GM21529 (cell line): Measurements from ENCODE around the gene NOSTRIN.
"Not testable (repeated sequence)": the region's sequence is repeated elsewhere in the genome, so short reads cannot be mapped to it uniquely, and the experiment has no call there.

Experiments
- ATAC-seq: cut with Tn5 transposase; IDR thresholded peaks from one replicate; pipeline ENCODE4 v1.9.1; 2021; ENCODE audit not compliant: unreplicated experiment

NOSTRIN gene

DNA sequence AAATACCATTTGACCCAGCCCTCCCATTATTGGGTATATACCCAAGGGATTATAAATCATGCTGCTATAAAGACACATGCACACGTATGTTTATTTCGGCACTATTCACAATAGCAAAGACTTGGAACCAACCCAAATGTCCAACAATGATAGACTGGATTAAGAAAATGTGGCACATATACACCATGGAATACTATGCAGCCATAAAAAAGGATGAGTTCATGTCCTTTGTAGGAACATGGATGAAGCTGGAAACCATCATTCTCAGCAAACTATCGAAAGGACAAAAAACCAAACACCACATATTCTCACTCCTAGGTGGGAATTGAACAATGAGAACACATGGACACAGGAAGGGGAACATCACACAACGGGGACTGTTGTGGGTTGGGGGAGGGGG is 68.4 kb downstream of the NOSTRIN start:
- not testable (repeated sequence) for ATAC-seq

DNA sequence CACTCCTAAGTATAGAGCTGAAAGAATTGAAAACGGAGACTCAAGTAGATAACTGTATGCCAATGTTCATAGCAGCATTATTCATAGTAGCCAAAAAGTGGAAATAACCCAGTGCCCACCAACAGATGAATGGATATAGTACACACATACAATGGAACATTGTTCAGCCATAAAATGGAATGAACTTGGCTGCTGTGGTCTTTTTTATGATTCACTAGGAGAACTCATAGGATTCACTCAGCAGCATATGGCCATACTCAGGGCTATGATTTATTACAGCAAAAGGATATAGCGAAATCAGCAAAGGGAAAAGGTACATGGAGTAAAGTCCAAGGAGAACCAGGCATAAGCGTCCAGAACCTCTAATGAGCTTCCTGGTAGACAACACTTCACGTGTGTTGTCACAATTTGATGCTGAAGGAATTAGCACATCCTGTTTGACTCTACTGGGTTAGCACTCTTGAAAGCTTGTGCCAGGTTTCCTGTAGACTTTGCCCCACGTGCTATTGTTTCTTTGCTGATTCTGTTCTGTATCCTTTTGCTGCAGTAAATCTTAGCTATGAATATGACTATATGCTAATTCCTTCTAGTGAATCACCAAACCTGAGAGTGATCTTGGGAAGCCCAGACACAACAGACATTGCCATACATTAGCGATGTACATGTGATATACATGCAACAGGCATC is 72.1 kb downstream of the NOSTRIN start:
- no peak for ATAC-seq

DNA sequence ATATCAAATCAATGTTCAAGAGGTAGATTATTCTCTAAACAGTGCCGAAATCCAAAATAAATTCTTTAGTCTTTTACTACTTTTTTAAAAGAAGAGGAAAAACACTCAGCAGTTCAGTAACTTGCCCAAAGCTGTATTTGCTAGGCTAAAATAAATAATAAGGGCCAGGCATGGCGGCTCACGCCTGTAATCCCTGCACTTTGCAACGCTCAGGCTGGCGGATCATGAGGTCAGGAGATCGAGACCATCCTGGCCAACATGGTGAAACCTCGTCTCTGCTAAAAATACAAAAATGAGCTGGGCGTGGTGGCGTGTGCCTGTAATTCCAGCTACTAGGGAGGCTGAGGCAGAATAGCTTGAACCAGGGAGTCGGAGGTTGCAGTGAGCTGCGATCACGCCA is 79.7 kb downstream of the NOSTRIN start:
- ATAC-seq: not testable (repeated sequence)

DNA sequence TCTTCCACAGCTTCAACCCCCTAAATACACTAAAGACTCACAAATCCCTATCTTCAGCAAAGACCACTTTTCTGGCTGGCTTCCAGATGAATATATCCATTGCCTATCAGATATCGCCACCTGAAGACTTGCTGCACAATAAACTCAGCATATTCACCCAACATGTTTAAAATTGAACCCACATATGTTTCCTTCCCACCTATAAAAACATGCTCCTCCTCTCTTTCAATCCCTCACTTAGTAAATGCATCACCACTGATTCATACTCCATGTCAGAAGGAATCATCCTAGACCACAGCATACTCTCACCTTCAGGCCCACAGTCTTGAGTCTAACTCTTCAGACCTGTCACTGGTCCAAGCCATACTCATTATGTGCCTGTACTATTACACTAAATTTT is 82.5 kb downstream of the NOSTRIN start:
- ATAC-seq: no peak

DNA sequence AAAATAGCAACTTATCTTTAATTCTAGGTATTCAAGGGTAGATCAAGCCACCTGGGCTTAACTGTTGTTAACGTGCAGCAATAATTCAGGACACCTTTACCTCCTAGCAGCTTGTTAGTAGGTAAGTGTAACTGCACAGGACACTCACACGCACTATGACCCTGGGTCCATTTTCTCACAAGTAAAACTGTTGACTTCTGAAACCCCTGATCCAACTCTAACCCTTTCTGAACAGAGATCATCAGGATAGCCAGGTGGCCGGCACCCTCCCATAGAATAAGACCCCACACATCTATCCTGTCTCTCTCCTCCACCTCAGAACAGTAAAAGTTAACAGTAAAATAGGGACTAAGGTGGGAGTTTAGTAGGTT is 87.2 kb downstream of the NOSTRIN start:
- ATAC-seq: no peak

DNA sequence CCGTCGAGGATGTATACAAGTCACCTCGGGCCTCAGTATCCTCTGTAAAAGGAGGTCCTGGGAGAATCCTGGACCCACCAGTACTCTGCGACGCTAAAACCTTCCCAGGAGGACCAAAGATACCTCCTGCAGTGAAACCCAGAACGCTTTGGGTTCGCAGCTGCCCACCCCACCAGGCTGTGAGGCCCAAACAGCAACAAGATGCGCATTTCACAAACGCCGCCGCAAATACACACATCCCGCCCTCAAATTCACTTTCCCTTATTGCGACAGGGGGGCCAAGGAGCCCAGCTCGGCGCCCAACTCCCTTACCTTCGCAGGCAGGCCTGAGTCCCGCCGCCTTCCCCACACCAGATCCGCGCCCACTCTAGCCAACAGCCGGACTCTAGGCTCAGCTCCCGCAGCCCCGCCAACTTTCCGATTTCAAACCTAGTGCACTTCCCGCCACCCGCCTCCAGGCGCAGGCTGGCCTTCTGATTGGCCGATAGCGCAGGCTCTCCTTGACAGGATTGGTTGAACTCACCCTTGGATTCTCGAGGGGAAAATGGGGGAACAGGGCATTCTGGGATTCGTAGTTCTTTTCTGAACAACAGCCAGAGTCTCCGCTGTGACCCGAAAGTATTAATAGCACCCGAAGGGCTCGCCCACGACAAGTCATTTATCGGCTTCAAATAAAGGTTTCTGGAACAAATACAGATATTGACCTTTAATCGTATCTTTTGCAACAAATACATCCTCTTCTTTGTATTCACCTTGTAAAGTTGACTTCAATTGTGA is 87.8 kb downstream of the NOSTRIN start, which contains the start of gene SPC25:
Gene SPC25, minus strand, starts transcription at position 425 of the 777 bp plus-strand sequence. CDS start 911 bp downstream, outside the sequence.
- ATAC-seq: peak; percentile 100

DNA sequence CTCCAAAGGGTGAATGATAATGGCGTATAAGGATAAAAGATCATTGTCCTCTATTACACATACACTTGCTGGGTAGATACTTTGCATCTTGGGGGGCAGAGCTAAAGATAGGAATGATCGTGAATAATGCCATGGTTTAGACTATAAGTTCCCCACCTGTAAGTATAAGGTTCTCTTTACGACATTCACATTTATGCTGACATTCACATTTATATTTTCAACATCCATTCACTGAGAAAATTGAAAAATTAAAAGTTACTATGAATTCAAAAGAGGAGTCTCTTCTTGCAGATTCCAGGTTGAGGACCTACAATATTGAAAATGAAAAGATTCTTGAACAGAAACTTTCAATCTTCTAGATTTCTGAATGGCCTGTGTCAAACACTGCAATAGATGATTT is 89.9 kb downstream of the NOSTRIN start:
- no peak for ATAC-seq

DNA sequence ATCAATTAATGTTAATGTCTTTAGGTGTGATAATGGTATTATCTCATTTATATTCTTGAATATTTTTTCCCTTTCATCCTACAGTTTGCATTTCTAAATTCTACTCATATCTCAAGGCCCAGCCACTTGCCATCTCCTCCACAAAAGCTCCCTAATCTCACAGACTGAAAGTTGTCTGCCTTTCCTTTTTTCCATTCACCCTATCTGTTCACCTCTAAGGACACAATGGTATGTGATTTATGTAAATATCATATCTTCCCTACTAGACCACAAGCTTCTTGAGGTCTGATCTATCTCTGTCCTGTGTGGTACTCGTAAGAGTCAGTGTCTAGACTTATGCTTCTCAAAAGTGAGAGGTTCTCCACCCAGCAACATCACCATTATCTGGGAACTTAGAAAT is 91.7 kb downstream of the NOSTRIN start:
- no peak for ATAC-seq

DNA sequence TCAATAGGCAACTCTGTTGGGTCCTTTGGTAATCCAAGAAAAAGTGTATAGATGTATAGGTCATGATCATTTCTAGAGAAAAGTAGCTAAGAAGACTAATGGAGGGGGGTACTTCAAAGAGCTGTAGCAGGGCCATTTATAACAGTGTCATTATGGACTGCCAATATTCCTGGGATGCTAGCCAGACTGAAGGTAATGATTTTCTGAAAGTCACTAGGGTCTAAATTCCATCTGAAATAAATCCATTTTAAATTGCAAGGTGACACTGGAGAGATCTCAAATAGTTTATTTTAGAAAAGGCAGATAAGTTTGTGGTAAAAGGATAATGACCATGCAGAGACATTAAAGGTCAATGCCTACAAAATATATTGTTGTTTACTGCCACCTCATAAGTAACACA is 92.3 kb downstream of the NOSTRIN start:
- no peak for ATAC-seq

DNA sequence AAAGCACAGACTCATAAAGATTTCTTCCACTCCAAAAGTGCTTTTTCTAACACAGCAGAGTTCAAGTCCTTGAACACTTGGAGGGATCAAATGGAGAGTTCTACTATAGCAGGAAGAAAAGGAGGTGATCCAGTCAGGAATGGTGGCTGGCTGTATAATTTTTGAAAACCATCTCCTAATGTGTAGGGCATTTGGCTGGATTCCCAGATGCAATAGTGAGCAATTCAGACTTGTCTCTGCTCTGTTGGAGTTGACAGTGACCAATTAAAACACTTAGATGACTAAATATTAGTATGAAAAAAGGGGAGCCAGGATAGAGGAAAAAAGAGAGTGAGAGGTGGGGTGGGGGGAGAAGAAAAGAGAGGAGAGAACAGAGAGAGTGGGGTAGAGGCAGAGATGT is 93.3 kb downstream of the NOSTRIN start:
- ATAC-seq: no peak

DNA sequence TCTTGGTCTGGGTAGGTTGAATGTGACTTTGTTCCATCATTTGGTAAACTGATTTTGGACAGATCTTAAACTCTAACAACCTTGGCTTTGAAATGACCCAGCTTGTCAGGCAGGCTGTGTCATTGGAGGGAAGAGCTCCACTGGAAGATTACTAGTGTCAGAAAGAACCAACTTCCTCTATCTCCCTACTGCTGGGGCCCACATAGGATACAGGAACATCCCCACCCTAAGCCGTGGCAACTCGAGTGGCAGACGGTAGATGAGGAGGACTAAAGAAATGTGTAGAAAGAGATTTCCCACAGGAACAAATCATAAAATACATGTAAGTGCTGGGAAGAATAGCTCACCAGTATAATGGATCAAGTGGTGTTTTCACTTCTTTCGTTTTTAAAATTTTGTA is 94.3 kb downstream of the NOSTRIN start:
- ATAC-seq: no peak

DNA sequence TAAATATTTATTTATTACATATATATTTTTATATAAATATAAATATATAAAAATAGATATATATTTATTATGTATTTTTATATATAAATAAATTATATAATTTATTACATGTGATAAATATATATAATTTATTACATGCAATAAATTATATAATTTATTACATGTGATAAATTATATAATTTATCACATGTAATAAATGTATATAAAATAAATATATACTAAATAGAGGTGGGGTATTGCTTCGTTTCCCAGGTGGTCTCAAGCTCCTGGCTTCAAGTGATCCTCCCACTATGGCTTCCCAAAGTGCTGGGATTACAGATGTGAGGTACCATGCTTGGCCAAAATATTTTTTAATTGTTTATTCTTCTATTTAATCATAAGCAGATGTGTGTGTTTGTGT is 95.0 kb downstream of the NOSTRIN start:
- ATAC-seq: no peak

DNA sequence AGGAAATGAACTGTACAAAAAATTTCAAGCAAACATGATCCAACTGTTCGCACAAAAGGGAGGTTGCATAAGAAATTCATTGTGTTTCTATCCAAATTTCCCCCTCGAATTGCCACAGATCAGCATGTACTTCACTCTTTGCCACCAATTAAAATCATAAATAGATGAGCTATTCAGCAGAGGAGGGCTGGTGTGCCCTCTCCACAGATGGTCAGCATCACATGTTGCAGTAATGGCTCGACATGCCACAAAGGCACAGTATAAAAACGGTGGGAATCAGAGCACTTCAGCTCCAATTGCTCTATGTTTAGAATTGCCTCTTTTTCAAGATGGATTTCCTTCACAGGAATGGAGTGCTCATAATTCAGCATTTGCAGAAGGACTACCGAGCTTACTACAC is 98.6 kb downstream of the NOSTRIN start, which contains the start of gene G6PC2:
Gene G6PC2, plus strand, starts transcription at position 289 of the 400 bp plus-strand sequence. Its CDS starts 41 bp downstream, at position 330.
- no peak for ATAC-seq

DNA sequence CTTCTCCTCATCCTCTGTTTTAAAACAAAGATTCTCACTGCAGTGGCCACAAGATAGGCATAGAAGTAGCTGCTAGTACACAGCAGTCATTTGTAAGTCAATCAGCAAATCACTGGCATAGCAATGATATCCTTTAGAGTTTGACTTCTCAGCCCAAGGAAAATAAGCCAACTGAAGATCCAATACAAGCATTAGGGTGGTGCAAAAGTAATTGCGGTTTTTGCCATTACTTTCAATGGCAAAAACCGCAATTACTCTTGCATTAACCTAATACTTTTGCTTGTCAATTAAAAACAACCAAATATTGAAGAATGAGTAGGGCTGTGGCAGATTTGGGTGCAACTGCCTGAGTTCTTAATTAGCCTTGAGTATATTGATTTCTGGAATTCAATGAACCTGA is 101.5 kb downstream of the NOSTRIN start:
- ATAC-seq: no peak

DNA sequence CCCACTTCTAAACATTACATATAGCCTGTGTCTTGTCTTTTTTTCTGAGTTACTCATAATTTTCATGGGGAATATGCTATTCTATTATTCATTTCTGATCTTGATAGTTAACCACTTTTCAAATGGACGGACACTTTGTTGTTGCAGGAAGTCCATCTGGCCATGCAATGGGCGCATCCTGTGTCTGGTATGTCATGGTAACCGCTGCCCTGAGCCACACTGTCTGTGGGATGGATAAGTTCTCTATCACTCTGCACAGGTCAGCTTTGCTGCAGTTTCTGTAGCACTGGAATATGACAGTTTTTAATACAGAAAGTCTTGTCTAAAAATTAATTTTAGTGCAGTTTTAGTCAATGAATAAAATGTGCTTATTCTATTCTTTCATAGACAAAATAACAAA is 101.9 kb downstream of the NOSTRIN start:
- ATAC-seq: no peak

DNA sequence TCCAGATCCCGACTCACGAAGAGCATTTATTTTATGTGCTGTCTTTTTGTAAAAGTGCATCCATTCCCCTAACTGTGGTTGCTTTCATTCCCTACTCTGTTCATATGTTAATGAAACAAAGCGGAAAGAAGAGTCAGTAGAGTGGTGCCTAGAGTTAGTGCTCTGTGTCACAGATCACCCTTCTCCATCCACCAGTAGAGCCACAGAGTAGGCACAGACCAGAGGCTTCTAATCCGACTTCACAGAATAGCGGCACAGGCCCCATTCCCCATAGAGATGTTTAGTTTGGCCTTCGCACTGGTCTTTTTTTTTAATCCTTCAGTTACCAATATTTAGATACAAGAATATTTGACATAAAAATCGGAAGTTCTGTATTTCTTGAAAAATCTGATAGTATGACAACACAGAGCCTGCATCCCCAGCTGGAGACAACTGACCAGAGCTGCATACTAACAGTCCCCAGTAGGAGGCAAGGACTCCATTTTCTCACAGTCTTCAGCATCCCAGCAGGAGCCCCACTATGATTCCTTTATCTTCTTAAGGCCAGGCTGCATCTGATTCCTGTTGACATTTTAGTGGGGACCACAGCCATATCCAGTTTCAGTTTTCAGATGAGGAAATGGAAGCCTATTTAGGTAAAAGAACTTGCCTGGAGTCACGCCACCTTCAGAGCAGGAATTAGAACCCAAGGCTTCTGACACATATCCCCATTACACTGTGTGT is 105.7 kb downstream of the NOSTRIN start:
- ATAC-seq: no peak

DNA sequence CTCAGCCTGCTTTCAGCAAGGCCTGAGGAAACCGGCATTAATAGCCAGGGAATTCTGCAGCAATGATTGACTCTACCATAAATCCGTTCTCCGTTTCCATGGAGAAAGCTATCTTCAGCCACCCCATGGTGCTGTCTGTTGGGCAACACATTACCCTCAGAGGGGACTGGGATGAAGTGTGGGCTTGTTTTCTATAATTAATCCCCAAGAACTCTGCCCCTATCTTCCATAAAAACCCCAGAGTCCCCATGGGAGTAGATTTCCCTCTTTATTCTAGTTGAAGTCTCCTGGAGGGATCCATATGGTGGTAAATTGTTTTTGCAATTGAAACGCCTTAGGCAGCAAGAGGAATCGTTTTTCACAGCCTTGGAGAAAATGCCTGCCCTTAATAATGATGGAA is 107.9 kb downstream of the NOSTRIN start:
- ATAC-seq: no peak

DNA sequence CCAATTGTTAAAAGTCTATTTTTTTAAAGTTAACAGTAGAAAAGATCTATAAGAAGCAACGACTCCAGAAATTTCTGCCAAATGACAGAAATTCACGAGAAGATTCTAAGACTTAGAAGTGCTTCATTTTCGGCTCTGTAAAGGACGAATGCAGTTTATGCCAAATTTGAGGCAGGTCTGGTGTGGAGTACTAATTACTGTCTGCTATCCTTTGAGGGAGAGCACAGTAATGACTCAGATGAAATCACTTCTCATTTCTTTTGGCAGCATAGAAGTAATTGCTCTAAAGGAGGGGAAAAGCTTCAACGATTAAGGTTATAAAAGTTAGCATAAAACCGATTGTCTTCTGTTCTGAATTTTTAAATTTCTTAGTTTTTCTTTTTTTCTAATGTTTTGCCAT is 110.0 kb downstream of the NOSTRIN start:
- no peak for ATAC-seq

DNA sequence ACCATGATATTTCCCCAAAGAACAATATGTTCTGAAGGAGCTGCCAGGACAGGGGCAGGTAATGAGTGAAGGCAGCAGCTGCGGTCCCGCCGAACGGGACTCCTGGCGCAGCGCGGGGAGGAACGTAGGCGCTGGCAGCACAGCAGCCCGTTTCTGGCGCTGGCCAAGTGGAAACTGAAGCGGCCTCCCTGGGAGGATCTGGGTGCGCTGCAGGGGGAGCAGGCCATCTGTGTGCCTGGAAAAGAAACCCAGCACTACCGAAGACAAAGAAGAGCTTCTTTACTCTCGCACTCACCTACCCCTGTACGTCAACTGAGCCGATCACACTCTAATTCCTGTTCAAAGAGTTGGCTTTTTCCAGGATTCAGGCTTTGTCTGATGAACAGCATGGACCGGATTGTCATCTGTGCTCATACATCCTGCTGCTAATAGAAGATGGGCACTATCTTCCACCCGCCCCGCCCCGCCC is 110.5 kb downstream of the NOSTRIN start:
- ATAC-seq: no peak

DNA sequence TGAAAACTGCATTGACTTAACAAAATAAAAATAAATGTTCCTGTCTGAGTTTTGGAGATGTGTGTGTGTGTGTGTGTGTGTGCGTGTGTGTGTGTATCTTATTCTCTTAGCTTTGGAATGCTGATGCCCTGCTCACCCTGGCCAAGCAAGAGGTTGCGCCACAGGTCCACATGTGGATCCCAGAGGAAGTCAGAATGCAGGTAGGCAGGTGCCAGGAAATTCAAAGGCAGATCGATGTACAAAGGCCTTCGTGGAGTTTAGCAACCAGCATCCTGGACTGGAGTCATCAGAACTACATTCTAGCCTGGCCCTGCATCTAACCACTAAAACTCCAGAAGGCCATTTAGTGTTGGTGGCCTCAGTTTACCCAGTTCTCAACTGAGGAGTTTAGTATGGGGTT is 111.1 kb downstream of the NOSTRIN start:
- ATAC-seq: no peak
